K562 (cell line): ENCODE results near the gene PAIP1. TPM values are rescaled to one million over a fixed set of nuclear protein-coding genes. Genes with fewer than 3 reads are reported as not detected.

Experiments
- ATF2 ChIP-seq: sonication (generic); formaldehyde crosslinking; IDR thresholded peaks from 2 replicates; pipeline ENCODE4 v1.8.1; 2022; ENCODE audit warnings: missing genetic modification reagents
- ATF6 ChIP-seq: sonication (generic); formaldehyde crosslinking; IDR thresholded peaks from 2 replicates; pipeline ENCODE4 v1.4.0; 2020; ENCODE audit warnings: mild to moderate bottlenecking, missing genetic modification reagents
- FOXJ2 ChIP-seq: fragments of 200-800 bp; sonication (Bioruptor generic); IDR thresholded peaks from 2 replicates; pipeline ENCODE4 v1.6.1; 2016; ENCODE audit warnings: missing genetic modification characterization, missing compliant biosample characterization
- FOXK2 ChIP-seq, 2 experiments: fragments of 450-650 bp; IDR thresholded peaks in 1 of 2; conservative IDR thresholded peaks in 1 of 2; 2 replicates each; pipeline ENCODE4 v1.6.1; 2016; ENCODE audit warnings: low read depth in 2 of 2, mild to moderate bottlenecking in 1 of 2
- KAT7 ChIP-seq: sonication (generic); formaldehyde crosslinking; IDR thresholded peaks from 2 replicates; pipeline ENCODE4 v1.8.0; 2022; ENCODE audit warnings: missing genetic modification reagents, mild to moderate bottlenecking, borderline replicate concordance
- KDM5B ChIP-seq: fragments of 200-600 bp; sonication (generic); IDR thresholded peaks from 2 replicates; pipeline ENCODE4 v1.6.1; 2012; ENCODE audit warnings: low read depth, mild to moderate bottlenecking, moderate library complexity, low read length, control low read depth, inconsistent platforms; ENCODE audit not compliant: insufficient replicate concordance
- MEF2A ChIP-seq: IDR thresholded peaks from 2 replicates; pipeline ENCODE4 v1.6.1; 2011; ENCODE audit warnings: low read depth, mild to moderate bottlenecking, low read length, moderate library complexity; ENCODE audit not compliant: control insufficient read depth
- MYBL2 ChIP-seq, 2 experiments: fragments of 450-650 bp in 1 of 2; sonication (generic) in 1 of 2; formaldehyde crosslinking in 1 of 2; IDR thresholded peaks; 2 replicates each; pipeline versions ENCODE4 v1.6.1 to v1.8.1; 2017 to 2022; ENCODE audit warnings: borderline replicate concordance in 1 of 2, inconsistent platforms in 1 of 2, low read depth in 1 of 2, mild to moderate bottlenecking in 1 of 2, missing genetic modification reagents in 1 of 2, moderate library complexity in 1 of 2
- RBM25 ChIP-seq: fragments of 200-400 bp; formaldehyde crosslinking; IDR thresholded peaks from 2 replicates; pipeline ENCODE4 v1.6.1; 2018; ENCODE audit warnings: low read length, low read depth, moderate library complexity; ENCODE audit not compliant: severe bottlenecking
- SLC30A9 ChIP-seq: fragments of 250-450 bp; sonication (Bioruptor Pico); IDR thresholded peaks from 2 replicates; pipeline ENCODE4 v1.8.0; 2022; ENCODE audit warnings: mild to moderate bottlenecking, moderate library complexity
- SMAD1 ChIP-seq: fragments of 150-350 bp; IDR thresholded peaks from 2 replicates; pipeline ENCODE4 v1.6.1; 2014; ENCODE audit warnings: low read length, low read depth; ENCODE audit not compliant: partially characterized antibody
- TBL1XR1 ChIP-seq, 2 experiments: IDR thresholded peaks; 2 replicates each; pipeline ENCODE4 v1.6.1; 2012; ENCODE audit warnings: improper control_type of control experiment in 2 of 2, low read length in 2 of 2, mild to moderate bottlenecking in 1 of 2
- THAP12 ChIP-seq: fragments of 250-450 bp; sonication (Bioruptor Pico); IDR thresholded peaks from 2 replicates; pipeline ENCODE4 v1.9.0; 2021; ENCODE audit warnings: mild to moderate bottlenecking, inconsistent platforms
- ZBTB2 ChIP-seq: fragments of 450-650 bp; IDR thresholded peaks from 2 replicates; pipeline ENCODE4 v1.6.1; 2016; ENCODE audit warnings: antibody characterized with exemption
- ZNF239 ChIP-seq: fragments of 250-450 bp; sonication (Bioruptor Pico); IDR thresholded peaks from 2 replicates; pipeline ENCODE4 v1.4.0; 2020; ENCODE audit warnings: mild to moderate bottlenecking
- ZNF395 ChIP-seq: fragments of 200-800 bp; sonication (Bioruptor generic); IDR thresholded peaks from 2 replicates; pipeline ENCODE4 v1.6.1; 2017; ENCODE audit warnings: missing genetic modification characterization, missing compliant biosample characterization
- polyA plus RNA-seq, 8 experiments: library from polyadenylated mRNA; depleted of rRNA in 4 of 8; stranded (reverse) in 5 of 8; unstranded in 3 of 8; fragments of >200 nt; fragmentation: Nextera tagmentation in 2 of 8; fragmentation: Illumina TruSeq in 1 of 8; extraction: Ambion mirVana in 2 of 8; extraction: Trizol in 1 of 8; gene quantifications; 2 replicates each; pipeline versions ENCODE4 v1.2.1 to v1.2.3, GENCODE V29; 2011 to 2014; ENCODE audit warnings: inconsistent platforms in 1 of 8, missing spikeins in 1 of 8
- total RNA-seq, 7 experiments: library from RNA; depleted of rRNA in 6 of 7; stranded (reverse); fragments of >200 nt in 6 of 7; fragmentation: Illumina TruSeq in 2 of 7; extraction: Trizol in 2 of 7; gene quantifications; 2 replicates each; pipeline versions ENCODE4 v1.2.1 to v1.2.3, GENCODE V29; 2011 to 2021; ENCODE audit warnings: low replicate concordance in 1 of 7

The PAIP1 gene
- total and polyA plus RNA-seq, 9 of the 15 experiments (the other 6 are each of a cell fraction or from before 2014, with no cell fraction given), result 51.7 to 181 (median 102) TPM

GRCh38 chr5:43514816-43515677 lies 41.8 kb downstream of the PAIP1 start, which contains the start of gene C5orf34 (continued):
- TF ChIP-seq KDM5B (peak; percentile 96), ATF2 (CRISPR knock-in tag) (no peak), TBL1XR1 (IDR thresholded peaks at IDR 0.05; ENCODE audit: low read length in 2 of 2) (0 out of 4 replicates have a peak, but pooled peaks of 1 of the 2 experiments have one; percentile 30), ZNF239 (CRISPR knock-in tag) (no peak), SLC30A9 (CRISPR knock-in tag) (no peak), SMAD1 (peak; percentile 83), ZBTB2 (0 out of 2 replicates have a peak, but pooled peaks have one; percentile 9), KAT7 (CRISPR knock-in tag) (no peak), ATF6 (CRISPR knock-in tag) (0 out of 2 replicates have a peak, but pooled peaks have one; percentile 74), FOXJ2 (peak; percentile 68; the same call in 1 of the 2 replicates), MYBL2 (IDR thresholded peaks at IDR 0.05; ENCODE audit: low read depth) (peak; percentile 75), MYBL2 (CRISPR knock-in tag; IDR thresholded peaks at IDR 0.05; ENCODE audit: borderline replicate concordance) (no peak), ZNF395 (peak; percentile 80), THAP12 (CRISPR knock-in tag) (peak; percentile 42; the same call in 1 of the 2 replicates), FOXK2 (conservative IDR thresholded peaks at IDR 0.05 in 1 of 2, IDR thresholded peaks at IDR 0.05 in 1 of 2; ENCODE audit: low read depth in 2 of 2) (peak; percentile 93 to 96), RBM25 (no peak), MEF2A (no peak)
